BLaER1 treated with 17β-estradiol and CSF1 and Interleukin-3, amounts not matched to agents 10 nM and 100 nM (cell line): Measurements from ENCODE around the gene GPR18.

Source experiments
- H3K27ac ChIP-seq, 11 experiments: shearing (Covaris generic); formaldehyde crosslinking; 2 replicates each; pipeline ENCODE4 v1.8.1; 2022
- H3K27me3 ChIP-seq, 11 experiments: shearing (Covaris generic); formaldehyde crosslinking; 2 replicates each; pipeline ENCODE4 v1.8.1; 2022
- H3K36me3 ChIP-seq, 11 experiments: shearing (Covaris generic); formaldehyde crosslinking; 2 replicates each; pipeline ENCODE4 v1.8.1; 2022
- H3K4me1 ChIP-seq, 10 experiments: shearing (Covaris generic); formaldehyde crosslinking; 2 replicates each; pipeline ENCODE4 v1.8.1; 2022
- H3K4me2 ChIP-seq, 11 experiments: shearing (Covaris generic); formaldehyde crosslinking; 2 replicates each; pipeline ENCODE4 v1.8.1; 2022
- H3K4me3 ChIP-seq, 10 experiments: shearing (Covaris generic); formaldehyde crosslinking; 2 replicates each; pipeline ENCODE4 v1.8.1; 2022
- H3K9ac ChIP-seq, 11 experiments: shearing (Covaris generic); formaldehyde crosslinking; 2 replicates each; pipeline ENCODE4 v1.8.1; 2022
- H3K9me3 ChIP-seq, 11 experiments: shearing (Covaris generic); formaldehyde crosslinking; replicated peaks in 1 of 11; 2 replicates each; pipeline ENCODE4 v1.8.1; 2022
- H4K20me1 ChIP-seq, 11 experiments: shearing (Covaris generic); formaldehyde crosslinking; 2 replicates each; pipeline ENCODE4 v1.8.1; 2022
- Cebpa-rat ChIP-seq, 11 experiments: shearing (Covaris generic); IDR thresholded peaks; 2 replicates each; pipeline ENCODE4 v1.8.1; 2022

GPR18 gene

DNA sequence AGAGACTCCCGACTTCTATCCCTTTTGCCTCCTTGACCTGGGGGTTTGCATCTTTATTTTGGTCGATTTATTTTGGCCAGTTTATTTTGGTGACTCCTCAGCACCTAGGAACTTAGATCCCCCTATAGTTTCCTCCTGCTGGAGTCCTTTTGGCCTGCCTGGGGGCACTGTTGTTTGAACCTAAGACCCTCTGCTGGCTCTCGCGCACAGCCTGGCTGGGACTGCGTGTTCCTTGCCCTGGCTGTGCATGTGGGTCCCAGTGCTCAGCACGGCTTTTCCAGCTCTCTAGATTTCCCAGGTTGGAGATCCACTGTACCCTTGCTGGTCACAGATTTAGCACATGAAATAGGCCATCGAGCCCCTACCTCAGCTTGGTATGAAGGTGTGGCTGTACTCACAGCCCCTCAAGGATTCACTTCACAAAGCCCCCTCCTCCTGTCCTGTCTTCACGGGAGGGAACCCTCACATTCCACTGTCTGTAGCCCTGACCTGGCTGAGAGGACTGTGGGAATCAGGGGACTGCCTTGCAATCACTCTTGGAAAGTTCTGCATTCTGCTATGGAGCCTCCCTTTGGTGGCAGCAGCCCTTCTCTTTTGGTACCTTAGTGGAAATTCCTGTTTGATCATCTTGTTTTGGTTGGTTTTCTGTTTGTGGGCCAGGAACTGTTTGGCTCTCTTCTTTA lies 49.2 kb downstream of the GPR18 start:
- peaks cover 53 to 100% (median 93%) of the 10 kb centered on the region in 11 experiments for H4K20me1 ChIP-seq
- H3K27ac ChIP-seq: peak overlapping the region in 7 of 11 experiments; percentile 3 to 29 (median 11); a peak in 8 of 22 replicates
- no peak for TF ChIP-seq Cebpa-rat (IDR thresholded peaks at IDR 0.05)

DNA sequence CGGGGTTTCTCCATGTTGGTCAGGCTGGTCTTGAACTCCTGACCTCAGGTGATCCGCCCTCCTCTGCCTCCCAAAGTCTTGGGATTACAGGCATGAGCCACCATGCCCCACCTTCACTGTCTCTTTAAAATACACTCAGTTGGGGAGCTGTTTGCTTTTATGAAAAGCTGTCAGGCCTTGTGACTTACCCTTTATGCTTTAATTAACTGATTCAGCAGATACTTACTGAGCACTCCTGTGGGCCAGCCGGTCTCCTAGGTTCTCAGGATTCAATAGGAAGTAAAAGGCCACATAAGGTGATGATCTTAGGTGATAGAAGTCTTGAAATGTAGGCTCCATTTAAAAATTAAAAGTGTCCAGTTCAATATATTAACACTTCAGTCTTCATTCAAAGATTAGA lies 50.0 kb downstream of the GPR18 start:
- Histone ChIP-seq H3K4me1 (peaks cover 35 to 58% (median 39%) of the 10 kb centered on the region in 10 experiments), H3K27ac (no peak overlapping the region; a peak in 1 of 22 replicates), H4K20me1 (peaks cover 58 to 100% (median 93%) of the 10 kb centered on the region in 11 experiments), H3K9ac (peak overlapping the region in 1 of 11 experiments; percentile 9; a peak in 1 of 22 replicates), H3K27me3 (no peaks in the 10 kb centered on the region), H3K9me3 (no peaks in the 10 kb centered on the region), H3K4me2 (no peak overlapping the region), H3K4me3 (no peak overlapping the region), H3K36me3 (peaks cover 26 to 92% (median 68%) of the 10 kb centered on the region in 11 experiments)
- no peak for TF ChIP-seq Cebpa-rat (IDR thresholded peaks at IDR 0.05)

More for the DNA sequence above, 49.2 kb downstream of the GPR18 start:
- Histone ChIP-seq H3K27me3 (no peaks in the 10 kb centered on the region), H3K9ac (0 out of 22 replicates have a peak overlapping the region, but pooled peaks of 1 of the 11 experiments have one; percentile 1), H3K4me3 (no peak overlapping the region), H3K4me2 (peak overlapping the region in 2 of 11 experiments; percentile 3 to 11; a peak in 1 of 22 replicates), H3K9me3 (no peaks in the 10 kb centered on the region), H3K4me1 (peaks cover 31 to 54% (median 35%) of the 10 kb centered on the region in 10 experiments), H3K36me3 (peaks cover 26 to 91% (median 72%) of the 10 kb centered on the region in 11 experiments)

DNA sequence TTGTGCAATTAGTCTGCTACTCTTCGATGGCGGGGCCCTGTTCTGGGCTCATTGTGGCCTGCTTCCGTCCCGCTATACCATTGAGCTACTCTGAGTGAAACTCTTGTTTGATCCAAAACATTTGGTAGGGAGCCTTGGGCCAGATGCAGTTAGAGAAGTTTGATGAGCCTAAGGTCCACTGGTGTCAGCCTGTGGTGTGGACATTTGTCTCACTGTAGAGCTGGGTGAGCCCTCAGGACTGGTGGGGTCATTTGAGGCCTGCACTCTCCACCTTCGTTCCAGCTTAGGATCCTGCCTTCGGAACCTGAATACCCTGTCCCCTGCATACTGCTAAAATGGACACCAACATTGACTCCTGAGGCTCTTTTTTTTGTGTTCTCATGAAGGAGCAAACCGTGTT lies 50.7 kb downstream of the GPR18 start:
- H3K4me2 ChIP-seq: peak overlapping the region in 1 of 11 experiments; percentile 15; a peak in 1 of 22 replicates
- TF ChIP-seq Cebpa-rat (IDR thresholded peaks at IDR 0.05): no peak

DNA sequence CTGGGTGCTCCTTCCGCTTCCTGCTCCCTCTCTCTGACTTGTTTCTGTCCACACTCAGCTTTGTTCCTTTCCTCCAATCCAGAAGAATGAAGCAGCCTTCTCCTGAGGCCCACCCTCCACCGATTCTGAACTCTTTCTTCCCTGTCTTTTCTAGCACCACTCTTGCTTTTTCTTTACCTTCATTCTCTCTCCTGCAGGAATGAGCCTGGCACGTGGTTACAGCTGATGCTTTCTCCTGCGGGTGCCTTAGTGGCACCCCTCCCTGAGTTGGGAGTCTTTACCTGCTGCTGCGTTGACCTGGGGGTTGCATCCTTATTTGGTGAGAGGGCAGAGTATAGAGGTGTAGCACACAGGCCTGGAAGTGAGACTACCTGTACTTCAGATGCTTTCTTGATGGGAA lies 51.3 kb downstream of the GPR18 start:
- TF ChIP-seq Cebpa-rat (IDR thresholded peaks at IDR 0.05): no peak
- peaks cover 47 to 70% (median 52%) of the 10 kb centered on the region in 10 experiments for H3K4me1 ChIP-seq

More for the DNA sequence above, 50.7 kb downstream of the GPR18 start:
- Histone ChIP-seq H3K4me3 (no peak overlapping the region), H3K36me3 (peaks cover 26 to 90% (median 67%) of the 10 kb centered on the region in 11 experiments), H3K4me1 (peaks cover 41 to 65% (median 46%) of the 10 kb centered on the region in 10 experiments), H3K27me3 (no peaks in the 10 kb centered on the region), H4K20me1 (peaks cover 58 to 100% (median 95%) of the 10 kb centered on the region in 11 experiments), H3K9me3 (no peaks in the 10 kb centered on the region), H3K27ac (peak overlapping the region in 1 of 11 experiments; percentile 11; a peak in 1 of 22 replicates), H3K9ac (no peak overlapping the region)

DNA sequence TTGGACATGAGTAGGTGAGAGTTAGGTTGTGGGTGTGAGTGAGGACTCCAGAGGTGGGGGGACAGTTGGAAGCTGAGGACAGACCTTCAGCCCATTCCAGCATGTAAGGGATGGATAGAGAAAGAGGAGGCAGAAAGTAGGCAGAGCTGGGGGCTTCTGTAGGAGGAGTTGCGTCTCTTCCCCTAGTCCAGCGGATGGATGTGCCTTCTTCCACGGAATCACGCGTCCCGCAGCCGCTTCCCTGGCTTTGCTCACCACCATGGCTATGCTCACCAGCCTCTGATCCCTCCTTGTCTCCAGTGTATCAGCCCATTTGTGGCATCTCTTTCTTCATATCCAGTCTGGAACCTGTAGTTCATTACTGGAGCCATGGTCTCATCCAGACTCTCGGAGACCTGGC lies 52.0 kb downstream of the GPR18 start:
- TF ChIP-seq Cebpa-rat (IDR thresholded peaks at IDR 0.05): no peak
- Histone ChIP-seq H3K4me1 (peaks cover 49 to 67% (median 56%) of the 10 kb centered on the region in 10 experiments), H3K4me3 (no peak overlapping the region), H3K9me3 (no peaks in the 10 kb centered on the region), H3K27ac (peak overlapping the region in 2 of 11 experiments; percentile 4 to 99; a peak in 2 of 22 replicates), H3K4me2 (peak overlapping the region in 2 of 11 experiments; percentile 1 to 87; a peak in 2 of 22 replicates), H3K9ac (no peak overlapping the region), H4K20me1 (peaks cover 46 to 96% (median 87%) of the 10 kb centered on the region in 11 experiments; a peak in 21 of 22 replicates), H3K27me3 (no peaks in the 10 kb centered on the region), H3K36me3 (peaks cover 21 to 77% (median 57%) of the 10 kb centered on the region in 11 experiments)

More for the DNA sequence above, 51.3 kb downstream of the GPR18 start:
- no peak overlapping the region for H3K4me3 ChIP-seq
- peaks cover 26 to 83% (median 63%) of the 10 kb centered on the region in 11 experiments for H3K36me3 ChIP-seq
- H4K20me1 ChIP-seq: peaks cover 52 to 100% (median 93%) of the 10 kb centered on the region in 11 experiments
- no peaks in the 10 kb centered on the region for H3K27me3 ChIP-seq
- H3K27ac ChIP-seq: peak overlapping the region in 2 of 11 experiments; percentile 11 to 99; a peak in 2 of 22 replicates
- no peak overlapping the region for H3K9ac ChIP-seq
- H3K9me3 ChIP-seq: no peaks in the 10 kb centered on the region
- H3K4me2 ChIP-seq: peak overlapping the region in 2 of 11 experiments; percentile 15 to 21; a peak in 3 of 22 replicates

GRCh38 chr13:99205621-99206220 lies 52.5 kb downstream of the GPR18 start:
- Histone ChIP-seq H3K4me2 (peak overlapping the region in 9 of 11 experiments; percentile 72 to 94 (median 87); a peak in 15 of 22 replicates), H3K36me3 (peaks cover 21 to 72% (median 52%) of the 10 kb centered on the region in 11 experiments), H3K9ac (peak overlapping the region in 3 of 11 experiments; percentile 32 to 58 (median 53); a peak in 1 of 22 replicates), H3K4me1 (peaks cover 49 to 67% (median 56%) of the 10 kb centered on the region in 10 experiments), H3K9me3 (no peaks in the 10 kb centered on the region), H4K20me1 (peaks cover 45 to 91% (median 82%) of the 10 kb centered on the region in 11 experiments; a peak in 21 of 22 replicates), H3K27ac (peak overlapping the region in 6 of 11 experiments; percentile 1 to 99 (median 14); a peak in 5 of 22 replicates), H3K4me3 (no peak overlapping the region), H3K27me3 (no peaks in the 10 kb centered on the region)
- no peak for TF ChIP-seq Cebpa-rat (IDR thresholded peaks at IDR 0.05)
